Naive thymus-derived CD4-positive, alpha-beta T cell (primary cell): ENCODE data around the gene CACNA2D4. TPM values are rescaled to one million over a fixed set of nuclear protein-coding genes. Genes with fewer than 3 reads are reported as not detected.

ENCODE experiments used
- ATAC-seq: fragments of 150-1000 bp; cut with Tn5 transposase; 2 replicates; pipeline ENCODE4 v1.10.0; 2021; ENCODE audit warnings: mild to moderate bottlenecking, moderate library complexity
- CTCF ChIA-PET: fragments of 350-600 bp; sonication (Branson Sonifier 250); formaldehyde crosslinking; loops from one replicate; lab custom pipeline; 2021; ENCODE audit warnings: antibody characterized with exemption; lab: Charles Lee
- POLR2A ChIA-PET: fragments of 350-600 bp; sonication (Branson Sonifier 250); formaldehyde crosslinking; loops from one replicate; lab custom pipeline; 2021; ENCODE audit warnings: antibody characterized with exemption, inconsistent platforms; lab: Charles Lee
- DNase-seq, 9 donors: peaks; one replicate each; pipeline versions ENCODE4 v3.0.0 to v3.0.0-alpha.2; 2020 to 2022; ENCODE audit warnings: mixed read lengths in 1 of 9
- H3K27ac ChIP-seq: one replicate; pipeline ENCODE4 v1.7.0; 2013; ENCODE audit warnings: mild to moderate bottlenecking, low read depth, low read length, moderate library complexity
- H3K27me3 ChIP-seq, 2 donors: one replicate each; pipeline ENCODE4 v1.7.0; 2013; ENCODE audit warnings: low read length in 2 of 2, mild to moderate bottlenecking in 2 of 2, moderate library complexity in 2 of 2; ENCODE audit not compliant: control insufficient read depth in 2 of 2, insufficient read depth in 2 of 2
- H3K36me3 ChIP-seq, 3 experiments: 1 replicate in 2 of 3; 2 replicates in 1 of 3; pipeline ENCODE4 v1.7.0; 2013; ENCODE audit warnings: low read length in 3 of 3, mild to moderate bottlenecking in 3 of 3, moderate library complexity in 1 of 3; ENCODE audit not compliant: insufficient read depth in 3 of 3, control insufficient read depth in 2 of 3
- H3K4me1 ChIP-seq, 2 donors: one replicate each; pipeline ENCODE4 v1.7.0; 2013; ENCODE audit warnings: low read length in 2 of 2, mild to moderate bottlenecking in 2 of 2, moderate library complexity in 1 of 2; ENCODE audit not compliant: control insufficient read depth in 2 of 2, insufficient read depth in 2 of 2
- H3K4me3 ChIP-seq: 2 replicates; pipeline ENCODE4 v1.7.0; 2013; ENCODE audit warnings: mild to moderate bottlenecking, low read length
- H3K9me3 ChIP-seq, 3 experiments: 1 replicate in 2 of 3; 2 replicates in 1 of 3; pipeline ENCODE4 v1.7.0; 2013; ENCODE audit warnings: low read length in 3 of 3; ENCODE audit not compliant: control insufficient read depth in 2 of 3
- H3K27ac Mint-ChIP-seq, 9 donors: one replicate each; pipeline ENCODE4 v1.8.0; 2020 to 2022; ENCODE audit warnings: mixed read lengths in 9 of 9, mild to moderate bottlenecking in 8 of 9, moderate library complexity in 5 of 9, inconsistent platforms in 2 of 9
- H3K27me3 Mint-ChIP-seq, 5 donors: one replicate each; pipeline ENCODE4 v1.8.0; 2021 to 2022; ENCODE audit warnings: mixed read lengths in 5 of 5, mild to moderate bottlenecking in 1 of 5
- H3K36me3 Mint-ChIP-seq, 5 donors: one replicate each; pipeline ENCODE4 v1.8.0; 2020 to 2022; ENCODE audit warnings: mixed read lengths in 5 of 5, mild to moderate bottlenecking in 3 of 5, inconsistent platforms in 1 of 5
- H3K4me1 Mint-ChIP-seq, 7 donors: one replicate each; pipeline ENCODE4 v1.8.0; 2020 to 2022; ENCODE audit warnings: mixed read lengths in 7 of 7, mild to moderate bottlenecking in 3 of 7, inconsistent platforms in 1 of 7
- H3K4me3 Mint-ChIP-seq, 10 donors: one replicate each; pipeline ENCODE4 v1.8.0; 2020 to 2022; ENCODE audit warnings: mild to moderate bottlenecking in 10 of 10, mixed read lengths in 10 of 10, moderate library complexity in 6 of 10, inconsistent platforms in 2 of 10
- H3K9me3 Mint-ChIP-seq, 11 donors: one replicate each; pipeline ENCODE4 v1.8.0; 2020 to 2022; ENCODE audit warnings: mixed read lengths in 11 of 11, mild to moderate bottlenecking in 4 of 11, inconsistent platforms in 1 of 11, moderate library complexity in 1 of 11
- intact Hi-C, 2 donors: fragments of 100-400 bp; cut with micrococcal nuclease; formaldehyde crosslinking; loops; one replicate each; pipeline ENCODE4 v1.15.1; 2023
- polyA plus RNA-seq, 2 donors: library from polyadenylated mRNA; unstranded; fragments of 300-500 nt; fragmentation: Illumina TruSeq; gene quantifications; one replicate each; pipeline ENCODE4 v1.2.3, GENCODE V29; 2021
- total RNA-seq, 6 experiments: library from RNA in 5 of 6; stranded (reverse) in 5 of 6; gene quantifications; 1 replicate in 5 of 6; 2 replicates in 1 of 6; pipeline ENCODE4 v1.2.3 and lab custom pipeline; 2021 to 2026

Gene CACNA2D4
- total and polyA plus RNA-seq, 7 experiments from 2014 or later: 4.9 to 23.4 (median 9.5) TPM

DNA sequence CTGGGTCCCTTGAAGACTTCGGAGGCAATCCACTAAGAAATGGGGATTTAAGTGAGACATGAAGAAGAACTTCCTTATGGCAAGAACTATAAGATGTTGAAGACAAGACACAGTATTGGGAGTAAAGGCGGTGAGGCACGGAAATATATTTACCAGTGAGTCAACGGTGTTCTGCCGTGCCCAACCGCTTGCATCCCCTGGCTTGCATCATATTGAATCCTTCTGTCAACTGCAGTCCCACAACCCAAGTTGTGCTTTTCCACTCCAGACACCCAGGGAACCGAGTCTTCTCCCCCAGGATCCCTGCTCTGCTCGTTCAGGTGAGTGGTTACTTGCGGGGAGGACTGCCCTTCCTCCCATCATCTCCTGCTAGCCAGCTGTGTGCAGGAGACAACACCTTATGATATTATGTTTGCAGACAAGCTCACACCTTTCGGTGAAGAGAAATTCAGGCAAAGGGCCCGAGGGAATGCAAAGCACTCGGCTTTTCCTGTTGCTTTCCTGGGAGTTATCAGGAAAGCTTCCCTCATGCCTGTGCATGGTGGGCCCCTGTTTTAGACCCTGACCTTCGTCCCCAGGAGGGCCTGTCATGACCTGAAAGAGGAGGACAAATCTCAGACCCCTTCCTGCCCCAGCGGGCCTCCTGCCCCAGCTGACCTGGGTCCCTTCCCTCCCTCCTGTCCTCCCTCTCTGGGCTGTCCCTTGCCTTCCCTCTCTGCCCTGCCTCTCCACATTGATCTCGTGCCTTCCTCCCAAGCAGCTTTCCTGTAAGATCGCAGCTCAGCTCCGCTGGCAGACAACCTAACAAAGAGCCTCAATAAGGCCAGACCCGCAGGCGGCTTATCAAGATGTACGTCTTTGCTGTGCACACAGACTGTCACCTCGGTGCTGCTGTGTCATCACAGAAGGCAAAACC lies 102.4 kb downstream of the CACNA2D4 start:
- CTCF ChIA-PET: no interaction called here
- H3K4me1 Mint-ChIP-seq: peaks cover 0 to 12% (median 0%) of the 10 kb centered on the region in 7 donors
- H3K36me3 ChIP-seq: no peaks in the 10 kb centered on the region
- H3K27ac ChIP-seq: no peak overlapping the region
- no peaks in the 10 kb centered on the region for H3K9me3 ChIP-seq
- no peak for ATAC-seq
- H3K27me3 Mint-ChIP-seq: peaks cover 12 to 26% (median 20%) of the 10 kb centered on the region in 5 donors
- POLR2A ChIA-PET: no interaction called here
- no peak overlapping the region for H3K4me3 Mint-ChIP-seq
- no peak for DNase-seq
- H3K27ac Mint-ChIP-seq: no peak overlapping the region
- H3K27me3 ChIP-seq: peaks cover 0 to 2% of the 10 kb centered on the region in 2 donors
- peaks cover 0 to 2% (median 0%) of the 10 kb centered on the region in 11 donors for H3K9me3 Mint-ChIP-seq
- H3K4me3 ChIP-seq: no peak overlapping the region
- H3K4me1 ChIP-seq: no peaks in the 10 kb centered on the region
- intact Hi-C loops: no loop called here
- no peaks in the 10 kb centered on the region for H3K36me3 Mint-ChIP-seq

DNA sequence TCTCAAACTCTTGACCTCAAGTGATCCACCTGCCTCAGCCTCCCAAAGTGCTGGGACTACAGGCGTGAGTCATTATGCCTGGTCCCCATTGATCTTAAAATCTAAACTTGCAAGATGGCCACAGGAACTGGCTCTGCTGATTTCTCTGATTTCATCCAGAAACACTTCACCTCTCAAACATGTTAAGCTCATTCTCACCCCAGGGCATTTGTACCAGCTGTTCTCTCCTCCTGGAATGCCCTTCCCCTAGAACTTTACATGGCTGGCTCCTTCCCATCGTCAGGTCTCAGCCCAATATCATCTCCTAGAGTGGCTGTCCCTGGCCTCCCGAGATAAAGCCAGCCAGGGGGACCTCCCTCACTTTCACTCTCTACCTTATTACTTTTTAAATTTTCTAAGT lies 103.3 kb downstream of the CACNA2D4 start:
- Histone ChIP-seq H3K9me3 (no peaks in the 10 kb centered on the region), H3K27ac (no peak overlapping the region), H3K27me3 (peaks cover 0 to 2% of the 10 kb centered on the region in 2 donors), H3K4me3 (no peak overlapping the region), H3K4me1 (no peaks in the 10 kb centered on the region), H3K36me3 (no peaks in the 10 kb centered on the region)
- no peak for DNase-seq
- intact Hi-C loops: no loop called here
- ChIA-PET CTCF (no interaction called here), POLR2A (no interaction called here)
- Mint-ChIP-seq H3K9me3 (peaks cover 0 to 2% (median 0%) of the 10 kb centered on the region in 11 donors), H3K27me3 (peaks cover 4 to 16% (median 12%) of the 10 kb centered on the region in 5 donors), H3K27ac (peak overlapping the region in 1 of 9 donors; percentile 56), H3K4me3 (no peak overlapping the region), H3K36me3 (no peaks in the 10 kb centered on the region), H3K4me1 (peaks cover 0 to 15% (median 0%) of the 10 kb centered on the region in 7 donors)
- ATAC-seq: no peak

- no peak overlapping the region for H3K4me3 ChIP-seq
- H3K36me3 ChIP-seq: no peaks in the 10 kb centered on the region
- H3K27ac Mint-ChIP-seq: no peak overlapping the region
- CTCF ChIA-PET: interaction anchor here (0.6 kb wide), 1 partner anchor 1267 kb away, joined by 3 read pairs; no protein-coding TSS in a partner anchor
- H3K9me3 ChIP-seq: no peaks in the 10 kb centered on the region
- ATAC-seq: no peak
- peaks cover 0 to 8% (median 4%) of the 10 kb centered on the region in 5 donors for H3K27me3 Mint-ChIP-seq
- H3K4me1 Mint-ChIP-seq: peaks cover 0 to 12% (median 0%) of the 10 kb centered on the region in 7 donors
- H3K27ac ChIP-seq: no peak overlapping the region
- H3K9me3 Mint-ChIP-seq: peaks cover 0 to 2% (median 0%) of the 10 kb centered on the region in 11 donors
- POLR2A ChIA-PET: no interaction called here
- H3K4me1 ChIP-seq: no peaks in the 10 kb centered on the region
- no peak for DNase-seq
- H3K36me3 Mint-ChIP-seq: no peaks in the 10 kb centered on the region
- intact Hi-C loops: no loop called here
- H3K27me3 ChIP-seq: no peaks in the 10 kb centered on the region
- H3K4me3 Mint-ChIP-seq: no peak overlapping the region
These were observed 104.2 kb downstream of the CACNA2D4 start for GRCh38 chr12:1814266-1814665.

- Mint-ChIP-seq H3K27me3 (peaks cover 0 to 3% (median 0%) of the 10 kb centered on the region in 5 donors), H3K4me1 (peaks cover 0 to 12% (median 0%) of the 10 kb centered on the region in 7 donors), H3K9me3 (peaks cover 0 to 2% (median 0%) of the 10 kb centered on the region in 11 donors), H3K4me3 (no peak overlapping the region), H3K27ac (no peak overlapping the region), H3K36me3 (no peaks in the 10 kb centered on the region)
- Histone ChIP-seq H3K9me3 (no peaks in the 10 kb centered on the region), H3K36me3 (no peaks in the 10 kb centered on the region), H3K27me3 (no peaks in the 10 kb centered on the region), H3K27ac (no peak overlapping the region), H3K4me3 (no peak overlapping the region), H3K4me1 (no peaks in the 10 kb centered on the region)
- intact Hi-C loops: no loop called here
- POLR2A ChIA-PET: interaction anchor here (0.6 kb wide), 1 partner anchor 163 kb away, joined by 3 read pairs; no protein-coding TSS in a partner anchor
- CTCF ChIA-PET: interaction anchor here (1.0 kb wide), 1 partner anchor 127 kb away, joined by 3 read pairs; no protein-coding TSS in a partner anchor
- ATAC-seq (peak; percentile 72), DNase-seq (no peak)
These were observed 105.7 kb downstream of the CACNA2D4 start for GRCh38 chr12:1812650-1813302.

DNA sequence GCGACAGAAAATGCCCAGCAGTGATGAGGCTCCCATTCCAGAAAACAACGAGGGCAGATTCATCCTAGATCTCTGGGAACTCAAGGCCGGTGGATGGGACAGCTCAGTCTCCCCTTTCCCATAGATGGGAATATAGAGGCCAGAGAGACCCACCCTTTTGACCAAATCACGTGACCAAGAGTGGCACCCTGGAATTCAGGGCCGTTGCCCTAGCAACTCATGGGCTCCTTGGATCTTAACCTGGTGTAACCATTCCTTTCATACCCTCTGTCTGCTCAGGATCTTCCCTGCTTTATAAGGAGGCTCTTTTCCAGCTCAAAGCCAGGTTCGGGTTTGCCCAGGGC lies 106.5 kb downstream of the CACNA2D4 start:
- ChIA-PET POLR2A (interaction anchor here (0.6 to 1.2 kb wide), 2 partner anchors 128 to 162 kb away, joined by 3 to 4 read pairs; no protein-coding TSS in a partner anchor), CTCF (interaction anchor here (2.2 kb wide), 1 partner anchor 128 kb away, joined by 7 read pairs; no protein-coding TSS in a partner anchor)
- Histone ChIP-seq H3K4me1 (no peaks in the 10 kb centered on the region), H3K4me3 (no peak overlapping the region), H3K36me3 (no peaks in the 10 kb centered on the region), H3K27me3 (no peaks in the 10 kb centered on the region), H3K27ac (peak overlapping the region; percentile 51), H3K9me3 (no peaks in the 10 kb centered on the region)
- peaks cover 0 to 12% (median 0%) of the 10 kb centered on the region in 7 donors for H3K4me1 Mint-ChIP-seq
- DNase-seq: no peak
- peak overlapping the region in 6 of 10 donors; percentile 45 to 80 (median 56) for H3K4me3 Mint-ChIP-seq
- no peaks in the 10 kb centered on the region for H3K9me3 Mint-ChIP-seq
- intact Hi-C loops: no loop called here
- peaks cover 0 to 3% (median 0%) of the 10 kb centered on the region in 5 donors for H3K27me3 Mint-ChIP-seq
- H3K36me3 Mint-ChIP-seq: no peaks in the 10 kb centered on the region
- no peak for ATAC-seq
- peak overlapping the region in 3 of 9 donors; percentile 51 to 85 (median 78) for H3K27ac Mint-ChIP-seq

DNA sequence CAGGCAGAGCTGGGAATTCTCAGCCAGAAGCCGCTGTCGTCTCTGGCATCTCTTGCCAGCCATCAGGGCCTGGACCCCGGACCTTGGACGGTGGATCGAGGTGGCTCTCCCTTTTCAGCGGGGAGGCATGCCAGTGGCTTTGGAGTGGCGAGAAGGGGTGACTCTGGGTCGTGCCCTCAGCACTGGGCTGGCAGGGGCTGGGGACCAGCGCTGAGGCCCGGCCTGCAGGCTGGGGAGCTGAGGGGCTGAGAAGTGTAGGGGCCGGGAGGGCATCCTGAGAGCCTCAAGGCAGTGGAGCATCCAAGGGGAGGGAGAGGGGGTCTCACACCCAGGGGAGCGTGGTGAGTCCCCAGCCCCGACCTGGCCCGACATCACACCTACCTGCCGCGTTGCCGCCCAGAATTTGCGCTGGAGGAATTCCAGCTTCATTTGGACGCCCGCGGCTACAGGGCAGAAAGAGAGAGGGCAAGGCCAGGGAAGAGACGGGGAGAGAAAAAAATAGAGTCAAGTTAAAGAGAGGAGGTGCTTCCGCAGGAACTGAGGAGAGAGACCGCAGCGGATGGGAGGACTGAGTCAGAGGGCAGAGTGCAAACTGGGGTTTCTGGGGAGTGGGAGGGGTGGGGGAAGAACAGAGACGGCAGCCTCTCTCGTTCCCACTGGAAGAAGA lies 107.0 kb downstream of the CACNA2D4 start:
- ChIA-PET CTCF (interaction anchor here (2.2 kb wide), 1 partner anchor 129 kb away, joined by 7 read pairs; no protein-coding TSS in a partner anchor), POLR2A (interaction anchor here (1.2 kb wide), 1 partner anchor 128 kb away, joined by 4 read pairs; no protein-coding TSS in a partner anchor)
- peaks cover 0 to 3% (median 0%) of the 10 kb centered on the region in 5 donors for H3K27me3 Mint-ChIP-seq
- intact Hi-C loops: no loop called here
- Histone ChIP-seq H3K36me3 (no peaks in the 10 kb centered on the region), H3K4me3 (no peak overlapping the region), H3K27me3 (no peaks in the 10 kb centered on the region), H3K9me3 (no peaks in the 10 kb centered on the region), H3K27ac (peak overlapping the region; percentile 51), H3K4me1 (no peaks in the 10 kb centered on the region)
- peak overlapping the region in 9 of 10 donors; percentile 45 to 80 (median 56) for H3K4me3 Mint-ChIP-seq
- H3K9me3 Mint-ChIP-seq: no peaks in the 10 kb centered on the region
- no peaks in the 10 kb centered on the region for H3K36me3 Mint-ChIP-seq
- DNase-seq: no peak
- peak; percentile 36 for ATAC-seq
- peaks cover 0 to 12% (median 0%) of the 10 kb centered on the region in 7 donors for H3K4me1 Mint-ChIP-seq
- peak overlapping the region in 3 of 9 donors; percentile 51 to 85 (median 78) for H3K27ac Mint-ChIP-seq
